ENCODE results near the gene EIF3B.
A peak's percentile ranks its signal among the peaks of the same experiment; 100 is the strongest.
"Not testable (repeated sequence)": the region's sequence is repeated elsewhere in the genome, so short reads cannot be mapped to it uniquely, and the experiment has no call there.

The EIF3B gene

GRCh38 chr7:2379161-2379560 lies 24.5 kb downstream of the EIF3B start:
- DNase-seq: no peak

GRCh38 chr7:2379821-2380450 lies 25.3 kb downstream of the EIF3B start:
- DNase-seq: no peak

- no peak for DNase-seq
Measured at GRCh38 chr7:2380461-2380860, 25.8 kb downstream of the EIF3B start.

GRCh38 chr7:2381227-2381626 lies 26.6 kb downstream of the EIF3B start:
- DNase-seq: no peak

GRCh38 chr7:2381881-2382509 lies 27.4 kb downstream of the EIF3B start:
- DNase-seq: no peak

GRCh38 chr7:2383543-2384274 lies 29.1 kb downstream of the EIF3B start:
- DNase-seq: no peak

- no peak for DNase-seq
Measured at GRCh38 chr7:2384354-2385243, 30.0 kb downstream of the EIF3B start.

GRCh38 chr7:2386122-2386521 lies 31.5 kb downstream of the EIF3B start:
- not testable (repeated sequence) for DNase-seq

GRCh38 chr7:2386964-2387669 lies 32.5 kb downstream of the EIF3B start:
- no peak for DNase-seq

- no peak for DNase-seq
Measured at GRCh38 chr7:2387897-2388636, 33.4 kb downstream of the EIF3B start.

GRCh38 chr7:2388637-2388954 lies 34.0 kb downstream of the EIF3B start:
- DNase-seq: no peak

- DNase-seq: not testable (repeated sequence)
Measured at GRCh38 chr7:2390020-2390816, 35.6 kb downstream of the EIF3B start.

- no peak for DNase-seq
Measured at GRCh38 chr7:2393706-2394105, 39.1 kb downstream of the EIF3B start.

- DNase-seq: no peak
Measured at GRCh38 chr7:2394566-2395082, 40.0 kb downstream of the EIF3B start.

GRCh38 chr7:2398506-2398905 lies 43.9 kb downstream of the EIF3B start:
- DNase-seq: no peak

- DNase-seq: no peak
Measured at GRCh38 chr7:2399848-2400587, 45.4 kb downstream of the EIF3B start.

GRCh38 chr7:2402687-2403013 lies 48.0 kb downstream of the EIF3B start:
- no peak for DNase-seq

- peak; percentile 95 for DNase-seq
Measured at GRCh38 chr7:2403014-2403717, 48.5 kb downstream of the EIF3B start, which contains the start of gene CHST12. TSS of gene CHST12 (plus strand) at chr7:2403611. CDS start at chr7:2432640, 29,029 bp downstream.
